Measurements from ENCODE around the gene ZSWIM2. TPM values are rescaled to one million over a fixed set of nuclear protein-coding genes. Genes with fewer than 3 reads are reported as not detected.

ZSWIM2 gene
- total RNA-seq, 1 donor from 2014 or later: not detected

Other genes with a start within 250 kb of the ZSWIM2 start
- gene FAM171B, start 155.1 kb downstream of the ZSWIM2 start, total RNA-seq: 3.4 TPM

Data from Right ventricle myocardium inferior (tissue), 1 donor.